Left ventricle myocardium inferior (tissue), 1 donor: ENCODE data around the gene PRSS38. TPM values are rescaled to one million over a fixed set of nuclear protein-coding genes. Genes with fewer than 3 reads are reported as not detected.

ENCODE experiments used
- DNase-seq: peaks from one replicate; pipeline ENCODE4 v3.0.0-alpha.2; 2020
- H3K27ac ChIP-seq: fragments of 200-600 bp; replicated peaks from 2 replicates; pipeline ENCODE4 v1.8.0; 2021
- H3K27me3 ChIP-seq: fragments of 200-600 bp; 2 replicates; pipeline ENCODE4 v1.8.0; 2021; ENCODE audit warnings: low read depth
- H3K36me3 ChIP-seq: fragments of 200-600 bp; 2 replicates; pipeline ENCODE4 v1.8.0; 2021
- H3K4me1 ChIP-seq: fragments of 200-600 bp; 2 replicates; pipeline ENCODE4 v1.8.0; 2021
- H3K4me3 ChIP-seq: fragments of 200-600 bp; 2 replicates; pipeline ENCODE4 v1.8.0; 2021; ENCODE audit warnings: mild to moderate bottlenecking, moderate library complexity
- H3K9me3 ChIP-seq: fragments of 200-600 bp; replicated peaks from 2 replicates; pipeline ENCODE4 v1.8.0; 2021
- intact Hi-C: fragments of 100-400 bp; cut with micrococcal nuclease; formaldehyde crosslinking; loops from one replicate; pipeline ENCODE4 v1.11.0; 2022
- long read RNA-seq: library from polyadenylated mRNA; unstranded; transcript quantifications from one replicate; pipeline ENCODE4 v2.0.0, GENCODE V29; 2021
- total RNA-seq: library from RNA; stranded (reverse); fragmentation: NEBNext Ultra II Directional; extraction: Animal tissue kit (Norgen Biotek cat#: 25700); gene quantifications from one replicate; pipeline ENCODE4 v1.2.1, GENCODE V29; 2021
- TF ChIP-seq, protein P1 (sequence below): fragments of 200-600 bp; IDR thresholded peaks from 2 replicates; pipeline ENCODE4 v1.8.0; 2021; ENCODE audit warnings: antibody characterized with exemption, mild to moderate bottlenecking, borderline replicate concordance
- donor health status: DM: no; HTN: yes; CAD: no; lungs with severe emphysema.

PRSS38 gene
- not detected for total RNA-seq
- long read RNA-seq = 0 reads

DNA sequence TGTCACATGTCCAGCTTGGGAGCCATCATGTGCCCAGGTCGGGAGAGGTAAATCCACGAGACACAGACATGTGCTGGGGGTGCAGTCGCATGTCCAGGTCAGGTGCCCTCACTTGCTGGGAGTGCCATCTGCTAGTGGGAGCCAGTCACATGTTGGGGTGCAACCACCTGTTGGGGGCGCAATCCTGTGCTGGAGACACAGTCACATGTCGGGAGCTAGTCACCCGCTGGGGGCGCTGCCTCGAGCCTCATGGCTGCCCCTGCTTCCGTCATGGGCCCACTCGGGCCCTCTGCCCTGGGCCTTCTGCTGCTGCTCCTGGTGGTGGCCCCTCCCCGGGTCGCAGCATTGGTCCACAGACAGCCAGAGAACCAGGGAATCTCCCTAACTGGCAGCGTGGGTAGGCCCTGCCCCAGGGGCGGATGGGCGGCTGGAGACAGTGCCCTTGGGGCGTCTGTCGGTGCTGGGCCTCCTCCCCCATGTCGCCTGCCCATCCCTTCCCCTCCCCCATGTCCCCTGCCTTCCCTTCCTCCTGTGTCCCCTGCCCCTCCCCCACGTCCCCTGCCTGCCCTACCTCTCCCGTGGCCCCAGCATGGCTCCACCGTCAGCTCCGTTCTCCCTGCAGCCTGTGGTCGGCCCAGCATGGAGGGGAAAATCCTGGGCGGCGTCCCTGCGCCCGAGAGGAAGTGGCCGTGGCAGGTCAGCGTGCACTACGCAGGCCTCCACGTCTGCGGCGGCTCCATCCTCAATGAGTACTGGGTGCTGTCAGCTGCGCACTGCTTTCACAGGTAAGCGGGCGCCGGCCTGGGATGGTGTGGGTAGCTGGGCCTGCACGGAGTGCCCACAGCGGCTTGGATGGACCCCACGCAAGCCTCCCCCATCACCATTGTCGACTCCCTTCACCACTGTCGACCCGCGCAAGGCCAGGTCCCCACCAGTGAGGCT lies at the start of gene PRSS38:
TSS of gene PRSS38 (plus strand) at position 208 of the 942 bp plus-strand sequence. CDS start at position 250, 42 bp downstream.
- no peak within 1 kb of the TSS for H3K27ac ChIP-seq
- TF ChIP-seq, protein P1, sequence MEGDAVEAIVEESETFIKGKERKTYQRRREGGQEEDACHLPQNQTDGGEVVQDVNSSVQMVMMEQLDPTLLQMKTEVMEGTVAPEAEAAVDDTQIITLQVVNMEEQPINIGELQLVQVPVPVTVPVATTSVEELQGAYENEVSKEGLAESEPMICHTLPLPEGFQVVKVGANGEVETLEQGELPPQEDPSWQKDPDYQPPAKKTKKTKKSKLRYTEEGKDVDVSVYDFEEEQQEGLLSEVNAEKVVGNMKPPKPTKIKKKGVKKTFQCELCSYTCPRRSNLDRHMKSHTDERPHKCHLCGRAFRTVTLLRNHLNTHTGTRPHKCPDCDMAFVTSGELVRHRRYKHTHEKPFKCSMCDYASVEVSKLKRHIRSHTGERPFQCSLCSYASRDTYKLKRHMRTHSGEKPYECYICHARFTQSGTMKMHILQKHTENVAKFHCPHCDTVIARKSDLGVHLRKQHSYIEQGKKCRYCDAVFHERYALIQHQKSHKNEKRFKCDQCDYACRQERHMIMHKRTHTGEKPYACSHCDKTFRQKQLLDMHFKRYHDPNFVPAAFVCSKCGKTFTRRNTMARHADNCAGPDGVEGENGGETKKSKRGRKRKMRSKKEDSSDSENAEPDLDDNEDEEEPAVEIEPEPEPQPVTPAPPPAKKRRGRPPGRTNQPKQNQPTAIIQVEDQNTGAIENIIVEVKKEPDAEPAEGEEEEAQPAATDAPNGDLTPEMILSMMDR = no peak
- intact Hi-C loops = no loop called here
- H3K4me1 ChIP-seq = no peaks in the 10 kb centered on the region
- H3K27me3 ChIP-seq = no peaks in the 10 kb centered on the region
- H3K4me3 ChIP-seq = no peak within 1 kb of the TSS
- DNase-seq = no peak
- peaks cover 34% of the 10 kb centered on the region for H3K9me3 ChIP-seq
- H3K36me3 ChIP-seq = no peaks in the 10 kb centered on the region

DNA sequence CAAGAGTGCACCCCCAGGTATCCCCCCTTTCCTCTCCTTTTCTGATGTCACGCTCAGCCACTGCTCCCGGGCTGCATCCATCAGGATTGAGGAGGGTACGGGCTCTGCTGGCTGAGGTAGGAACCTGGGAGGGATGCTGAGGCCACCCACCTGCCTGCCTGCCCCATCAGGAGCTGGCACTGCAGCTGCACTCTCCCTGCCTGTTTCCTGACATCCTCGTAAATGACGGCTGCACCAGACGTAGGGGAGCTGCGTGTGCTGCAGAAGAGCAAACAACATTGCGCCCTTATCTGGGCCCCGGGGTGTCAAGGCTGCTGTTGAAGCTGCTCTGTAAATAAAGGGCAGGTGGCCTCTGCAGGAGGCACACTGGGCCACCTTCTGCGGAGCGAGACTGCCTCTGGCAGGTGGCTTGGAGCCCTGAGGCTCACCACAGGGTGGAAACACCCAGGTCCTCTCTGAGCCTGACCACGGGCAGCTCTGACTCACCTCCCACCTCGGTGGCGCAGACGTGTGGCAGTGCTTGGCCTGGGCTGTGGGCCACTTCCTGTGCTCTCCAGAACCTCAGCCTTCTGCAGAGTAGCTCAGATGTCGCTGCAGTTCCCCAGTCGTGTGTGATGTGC lies 49.4 kb upstream of the PRSS38 start:
- intact Hi-C loops = no loop called here
- no peak overlapping the region for H3K27ac ChIP-seq
- H3K4me1 ChIP-seq = peaks cover 36% of the 10 kb centered on the region
- H3K36me3 ChIP-seq = peaks cover 63% of the 10 kb centered on the region
- no peaks in the 10 kb centered on the region for H3K27me3 ChIP-seq
- no peak overlapping the region for H3K4me3 ChIP-seq
- TF ChIP-seq, protein P1 = no peak
- H3K9me3 ChIP-seq = no peaks in the 10 kb centered on the region
- DNase-seq = no peak

DNA sequence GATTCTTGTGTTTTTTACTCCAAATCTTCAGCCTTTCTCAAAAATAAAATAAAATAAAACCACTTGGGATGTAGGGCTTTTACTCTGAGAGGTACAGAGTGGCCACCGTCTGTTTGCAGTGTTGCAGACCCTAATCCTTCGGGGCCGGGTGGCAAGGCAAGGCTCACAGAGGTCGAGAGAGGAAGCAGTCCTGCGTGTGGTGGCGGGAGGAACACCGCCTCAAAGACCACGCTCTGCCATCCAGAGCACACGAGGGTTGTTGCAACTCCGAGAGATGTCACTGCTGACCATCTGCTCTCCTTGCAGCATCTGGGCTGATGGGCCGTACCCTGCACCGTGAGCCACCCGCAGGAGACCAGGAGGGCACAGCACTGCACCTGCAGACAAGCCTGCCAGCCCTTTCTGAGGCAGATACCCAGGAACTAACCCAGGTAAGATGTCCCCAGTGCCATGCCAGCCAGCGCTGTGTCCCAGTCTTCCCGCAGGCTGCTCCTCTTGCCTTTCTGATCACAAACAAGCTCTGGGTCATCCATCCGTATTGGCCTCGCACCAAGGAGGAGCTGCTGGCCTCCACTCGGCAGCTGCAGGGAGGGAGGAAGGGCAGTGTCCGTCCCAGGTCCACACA lies 48.7 kb upstream of the PRSS38 start:
- H3K36me3 ChIP-seq = peaks cover 60% of the 10 kb centered on the region

DNA sequence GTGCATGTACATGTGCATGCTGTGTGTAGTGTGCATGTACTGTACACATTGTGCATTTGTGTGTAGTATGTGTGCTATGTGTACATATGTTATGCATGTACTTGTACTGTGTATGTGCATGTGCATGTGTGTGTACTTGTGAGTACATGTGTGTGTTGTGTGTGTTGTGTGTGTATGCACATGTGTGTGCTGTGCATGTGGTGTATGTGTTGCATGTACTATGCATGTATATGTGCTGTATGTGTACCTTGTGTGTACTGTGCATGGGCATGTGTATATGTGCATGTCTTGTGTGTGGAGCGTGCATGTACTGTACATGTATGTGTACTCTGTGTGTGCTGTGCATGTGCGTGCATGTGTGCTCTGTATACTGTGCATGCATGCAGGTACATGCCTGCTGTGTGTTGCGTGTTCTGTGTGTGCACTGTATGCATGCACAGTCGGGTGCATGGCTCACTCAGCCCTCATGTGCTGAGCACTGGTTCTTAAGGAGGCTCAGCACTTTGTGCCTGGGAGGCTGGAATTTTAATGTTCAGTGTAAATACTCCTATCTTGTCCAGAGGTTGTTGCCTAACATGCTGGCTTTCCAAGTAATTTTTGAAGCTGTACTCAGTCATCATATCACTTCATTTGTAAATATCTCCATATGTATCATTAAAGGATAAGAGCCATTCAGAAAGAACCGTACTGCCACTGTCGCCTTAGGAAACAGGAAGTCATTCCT lies 47.9 kb upstream of the PRSS38 start:
- peaks cover 57% of the 10 kb centered on the region for H3K36me3 ChIP-seq
- H3K27me3 ChIP-seq = no peaks in the 10 kb centered on the region
- no peak overlapping the region for H3K4me3 ChIP-seq
- no peak overlapping the region for H3K27ac ChIP-seq
- no peaks in the 10 kb centered on the region for H3K9me3 ChIP-seq
- DNase-seq = no peak
- TF ChIP-seq, protein P1 = no peak
- H3K4me1 ChIP-seq = peaks cover 27% of the 10 kb centered on the region
- intact Hi-C loops = no loop called here

More for the DNA sequence above, 48.7 kb upstream of the PRSS38 start:
- no peak overlapping the region for H3K27ac ChIP-seq
- intact Hi-C loops = no loop called here
- TF ChIP-seq, protein P1 = no peak
- H3K4me1 ChIP-seq = peaks cover 35% of the 10 kb centered on the region
- H3K27me3 ChIP-seq = no peaks in the 10 kb centered on the region
- no peak for DNase-seq
- no peak overlapping the region for H3K4me3 ChIP-seq
- no peaks in the 10 kb centered on the region for H3K9me3 ChIP-seq

DNA sequence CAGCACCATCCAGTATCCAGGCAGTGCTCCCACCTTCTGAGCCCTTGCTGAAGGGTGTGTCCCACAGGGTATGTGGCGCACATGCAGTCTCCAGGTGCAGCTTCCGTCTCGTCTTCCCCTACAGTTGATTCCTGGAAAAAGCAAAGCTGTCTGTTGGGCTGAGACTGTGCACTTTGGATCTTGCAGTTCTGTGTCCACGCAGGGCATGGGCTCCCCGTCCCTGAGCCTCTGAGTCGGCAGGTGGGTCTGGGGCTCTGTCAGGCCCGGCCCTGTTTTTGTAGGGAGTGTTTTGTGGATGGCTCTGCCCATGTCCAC lies 47.4 kb upstream of the PRSS38 start:
- intact Hi-C loops = no loop called here
- Histone ChIP-seq H3K9me3 (no peaks in the 10 kb centered on the region), H3K36me3 (peaks cover 57% of the 10 kb centered on the region), H3K4me3 (no peak overlapping the region), H3K4me1 (peaks cover 22% of the 10 kb centered on the region), H3K27me3 (no peaks in the 10 kb centered on the region), H3K27ac (no peak overlapping the region)
- DNase-seq = no peak
- TF ChIP-seq, protein P1 = no peak
